HepG2 (cell line): Measurements from ENCODE around the gene GADD45GIP1. TPM values are rescaled to one million over a fixed set of nuclear protein-coding genes. Genes with fewer than 3 reads are reported as not detected.

Source experiments
- ARNT2 ChIP-seq: sonication (generic); formaldehyde crosslinking; IDR thresholded peaks from 2 replicates; pipeline ENCODE4 v1.8.0; 2022; ENCODE audit warnings: mild to moderate bottlenecking, low read depth, missing genetic modification reagents, moderate library complexity
- KAT7 ChIP-seq: IDR thresholded peaks from 2 replicates; pipeline ENCODE4 v1.6.1; 2018; ENCODE audit warnings: borderline replicate concordance, missing compliant biosample characterization
- MEIS2 ChIP-seq: sonication (generic); formaldehyde crosslinking; IDR thresholded peaks from 2 replicates; pipeline ENCODE4 v1.9.0; 2021; ENCODE audit warnings: mild to moderate bottlenecking, missing genetic modification reagents
- NBN ChIP-seq: fragments of 450-650 bp; conservative IDR thresholded peaks from 2 replicates; pipeline ENCODE4 v1.6.1; 2017
- NCOA1 ChIP-seq: sonication (generic); formaldehyde crosslinking; IDR thresholded peaks from 2 replicates; pipeline ENCODE4 v1.9.0; 2021; ENCODE audit warnings: missing genetic modification reagents
- PAWR ChIP-seq: sonication (generic); formaldehyde crosslinking; IDR thresholded peaks from 2 replicates; pipeline ENCODE4 v1.4.0; 2020; ENCODE audit warnings: missing genetic modification reagents, mild to moderate bottlenecking, borderline replicate concordance
- POLR2A ChIP-seq, 2 experiments: IDR thresholded peaks; 2 replicates each; pipeline ENCODE4 v1.6.1; 2011; ENCODE audit warnings: low read depth in 2 of 2, low read length in 2 of 2, mild to moderate bottlenecking in 1 of 2, moderate library complexity in 1 of 2; ENCODE audit not compliant: insufficient read depth in 1 of 2
- POLR2G ChIP-seq: fragments of 200-400 bp; formaldehyde crosslinking; IDR thresholded peaks from 2 replicates; pipeline ENCODE4 v1.6.1; 2018; ENCODE audit warnings: mild to moderate bottlenecking, low read depth, low read length, moderate library complexity
- REXO4 ChIP-seq: sonication (generic); formaldehyde crosslinking; IDR thresholded peaks from 2 replicates; pipeline ENCODE4 v1.8.0; 2022; ENCODE audit warnings: missing genetic modification reagents, mild to moderate bottlenecking, borderline replicate concordance
- SP140L ChIP-seq: sonication (generic); formaldehyde crosslinking; IDR thresholded peaks from 2 replicates; pipeline ENCODE4 v1.4.0; 2020; ENCODE audit warnings: missing genetic modification reagents, borderline replicate concordance
- ZNF124 ChIP-seq: sonication (generic); formaldehyde crosslinking; IDR thresholded peaks from 2 replicates; pipeline ENCODE4 v1.4.0; 2020; ENCODE audit warnings: missing genetic modification reagents
- ZNF451 ChIP-seq: sonication (generic); formaldehyde crosslinking; IDR thresholded peaks from 2 replicates; pipeline ENCODE4 v1.5.0; 2020; ENCODE audit warnings: mild to moderate bottlenecking, missing genetic modification reagents
- ZNF878 ChIP-seq: sonication (generic); formaldehyde crosslinking; IDR thresholded peaks from 2 replicates; pipeline ENCODE4 v1.8.1; 2023; ENCODE audit warnings: mild to moderate bottlenecking, missing genetic modification reagents, moderate library complexity
- polyA plus RNA-seq, 8 experiments: library from polyadenylated mRNA; depleted of rRNA in 3 of 8; stranded (reverse) in 7 of 8; unstranded in 1 of 8; fragments of >200 nt; fragmentation: Illumina TruSeq in 4 of 8; extraction: Trizol in 4 of 8; gene quantifications; 2 replicates each; pipeline versions ENCODE4 v1.2.1 to v1.2.3, GENCODE V29; 2011 to 2016; ENCODE audit warnings: low read depth in 4 of 8, missing spikeins in 1 of 8, mixed read lengths in 1 of 8; ENCODE audit not compliant: insufficient read depth in 1 of 8
- total RNA-seq, 5 experiments: library from RNA; depleted of rRNA; stranded (reverse); fragments of >200 nt; fragmentation: Illumina TruSeq; extraction: Trizol; gene quantifications; 2 replicates each; pipeline ENCODE4 v1.2.3, GENCODE V29; 2016; ENCODE audit warnings: low read depth in 1 of 5
- TF ChIP-seq, protein P1 (sequence below): sonication (generic); formaldehyde crosslinking; IDR thresholded peaks from 2 replicates; pipeline ENCODE4 v1.4.0; 2020; ENCODE audit warnings: missing genetic modification reagents, borderline replicate concordance
- TF ChIP-seq, protein P2 (sequence below): sonication (generic); formaldehyde crosslinking; IDR thresholded peaks from 2 replicates; pipeline ENCODE4 v1.4.0; 2020; ENCODE audit warnings: mild to moderate bottlenecking, missing genetic modification reagents

The GADD45GIP1 gene
- total and polyA plus RNA-seq, 2 of the 13 experiments (the other 11 are each of a cell fraction or from before 2014, with no cell fraction given) = 24.6 to 30.7 TPM

DNA sequence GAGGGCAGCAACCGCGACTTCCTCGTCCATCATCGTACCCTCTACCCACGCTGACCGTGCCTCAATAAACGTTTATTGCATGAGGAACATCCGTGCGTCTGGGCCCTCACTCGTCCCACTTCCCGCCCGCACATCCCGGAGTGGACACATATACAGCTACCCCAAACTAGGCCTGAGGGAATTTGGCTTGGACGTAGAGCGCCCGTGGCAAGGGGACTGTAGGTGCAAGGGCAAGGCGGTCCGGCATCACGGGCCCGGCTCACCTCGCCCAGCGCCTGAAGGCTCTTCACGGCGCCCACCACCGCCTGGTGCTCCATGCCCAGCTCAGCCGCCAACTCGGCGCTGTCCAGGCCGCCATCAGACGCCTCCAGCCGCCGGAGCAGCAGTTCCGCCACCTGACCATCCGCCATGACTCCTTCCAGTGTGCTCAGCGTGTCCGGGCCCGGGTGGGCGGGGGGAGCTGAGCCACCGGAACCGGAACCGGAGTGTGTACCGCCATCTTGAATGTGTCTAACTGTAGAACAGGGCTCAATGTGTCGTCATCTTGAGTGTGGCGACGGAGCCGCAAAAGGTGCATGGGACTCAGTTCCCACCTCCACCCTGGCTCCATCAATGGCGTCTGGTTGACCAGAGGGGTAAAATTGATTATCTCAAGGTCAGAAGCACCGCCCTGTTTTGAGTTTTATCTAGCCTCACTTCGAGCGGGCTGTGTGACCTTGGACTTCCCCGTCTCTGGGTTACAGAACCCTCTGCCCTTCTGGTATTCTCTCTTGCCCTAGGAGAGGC, 23.5 kb downstream of the GADD45GIP1 start, which contains the start of gene FARSA (continued):
- TF ChIP-seq, protein P1, sequence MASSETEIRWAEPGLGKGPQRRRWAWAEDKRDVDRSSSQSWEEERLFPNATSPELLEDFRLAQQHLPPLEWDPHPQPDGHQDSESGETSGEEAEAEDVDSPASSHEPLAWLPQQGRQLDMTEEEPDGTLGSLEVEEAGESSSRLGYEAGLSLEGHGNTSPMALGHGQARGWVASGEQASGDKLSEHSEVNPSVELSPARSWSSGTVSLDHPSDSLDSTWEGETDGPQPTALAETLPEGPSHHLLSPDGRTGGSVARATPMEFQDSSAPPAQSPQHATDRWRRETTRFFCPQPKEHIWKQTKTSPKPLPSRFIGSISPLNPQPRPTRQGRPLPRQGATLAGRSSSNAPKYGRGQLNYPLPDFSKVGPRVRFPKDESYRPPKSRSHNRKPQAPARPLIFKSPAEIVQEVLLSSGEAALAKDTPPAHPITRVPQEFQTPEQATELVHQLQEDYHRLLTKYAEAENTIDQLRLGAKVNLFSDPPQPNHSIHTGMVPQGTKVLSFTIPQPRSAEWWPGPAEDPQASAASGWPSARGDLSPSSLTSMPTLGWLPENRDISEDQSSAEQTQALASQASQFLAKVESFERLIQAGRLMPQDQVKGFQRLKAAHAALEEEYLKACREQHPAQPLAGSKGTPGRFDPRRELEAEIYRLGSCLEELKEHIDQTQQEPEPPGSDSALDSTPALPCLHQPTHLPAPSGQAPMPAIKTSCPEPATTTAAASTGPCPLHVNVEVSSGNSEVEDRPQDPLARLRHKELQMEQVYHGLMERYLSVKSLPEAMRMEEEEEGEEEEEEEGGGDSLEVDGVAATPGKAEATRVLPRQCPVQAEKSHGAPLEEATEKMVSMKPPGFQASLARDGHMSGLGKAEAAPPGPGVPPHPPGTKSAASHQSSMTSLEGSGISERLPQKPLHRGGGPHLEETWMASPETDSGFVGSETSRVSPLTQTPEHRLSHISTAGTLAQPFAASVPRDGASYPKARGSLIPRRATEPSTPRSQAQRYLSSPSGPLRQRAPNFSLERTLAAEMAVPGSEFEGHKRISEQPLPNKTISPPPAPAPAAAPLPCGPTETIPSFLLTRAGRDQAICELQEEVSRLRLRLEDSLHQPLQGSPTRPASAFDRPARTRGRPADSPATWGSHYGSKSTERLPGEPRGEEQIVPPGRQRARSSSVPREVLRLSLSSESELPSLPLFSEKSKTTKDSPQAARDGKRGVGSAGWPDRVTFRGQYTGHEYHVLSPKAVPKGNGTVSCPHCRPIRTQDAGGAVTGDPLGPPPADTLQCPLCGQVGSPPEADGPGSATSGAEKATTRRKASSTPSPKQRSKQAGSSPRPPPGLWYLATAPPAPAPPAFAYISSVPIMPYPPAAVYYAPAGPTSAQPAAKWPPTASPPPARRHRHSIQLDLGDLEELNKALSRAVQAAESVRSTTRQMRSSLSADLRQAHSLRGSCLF = no peak
- TF ChIP-seq ZNF878 (CRISPR knock-in tag) (no peak), NCOA1 (no peak), NBN (no peak), REXO4 (no peak), POLR2G (peak; percentile 96), POLR2A (IDR thresholded peaks at IDR 0.05; ENCODE audit: insufficient read depth in 1 of 2, low read depth in 2 of 2, low read length in 2 of 2) (peak; percentile 80 to 99), ARNT2 (CRISPR knock-in tag) (peak; percentile 61; the same call in 1 of the 2 replicates), PAWR (CRISPR knock-in tag) (no peak), ZNF451 (0 out of 2 replicates have a peak, but pooled peaks have one; percentile 48), MEIS2 (CRISPR knock-in tag) (0 out of 2 replicates have a peak, but pooled peaks have one; percentile 15), ZNF124 (0 out of 2 replicates have a peak, but pooled peaks have one; percentile 24), KAT7 (CRISPR knock-in tag) (peak; percentile 93), SP140L (CRISPR knock-in tag) (no peak)
- TF ChIP-seq, protein P2, sequence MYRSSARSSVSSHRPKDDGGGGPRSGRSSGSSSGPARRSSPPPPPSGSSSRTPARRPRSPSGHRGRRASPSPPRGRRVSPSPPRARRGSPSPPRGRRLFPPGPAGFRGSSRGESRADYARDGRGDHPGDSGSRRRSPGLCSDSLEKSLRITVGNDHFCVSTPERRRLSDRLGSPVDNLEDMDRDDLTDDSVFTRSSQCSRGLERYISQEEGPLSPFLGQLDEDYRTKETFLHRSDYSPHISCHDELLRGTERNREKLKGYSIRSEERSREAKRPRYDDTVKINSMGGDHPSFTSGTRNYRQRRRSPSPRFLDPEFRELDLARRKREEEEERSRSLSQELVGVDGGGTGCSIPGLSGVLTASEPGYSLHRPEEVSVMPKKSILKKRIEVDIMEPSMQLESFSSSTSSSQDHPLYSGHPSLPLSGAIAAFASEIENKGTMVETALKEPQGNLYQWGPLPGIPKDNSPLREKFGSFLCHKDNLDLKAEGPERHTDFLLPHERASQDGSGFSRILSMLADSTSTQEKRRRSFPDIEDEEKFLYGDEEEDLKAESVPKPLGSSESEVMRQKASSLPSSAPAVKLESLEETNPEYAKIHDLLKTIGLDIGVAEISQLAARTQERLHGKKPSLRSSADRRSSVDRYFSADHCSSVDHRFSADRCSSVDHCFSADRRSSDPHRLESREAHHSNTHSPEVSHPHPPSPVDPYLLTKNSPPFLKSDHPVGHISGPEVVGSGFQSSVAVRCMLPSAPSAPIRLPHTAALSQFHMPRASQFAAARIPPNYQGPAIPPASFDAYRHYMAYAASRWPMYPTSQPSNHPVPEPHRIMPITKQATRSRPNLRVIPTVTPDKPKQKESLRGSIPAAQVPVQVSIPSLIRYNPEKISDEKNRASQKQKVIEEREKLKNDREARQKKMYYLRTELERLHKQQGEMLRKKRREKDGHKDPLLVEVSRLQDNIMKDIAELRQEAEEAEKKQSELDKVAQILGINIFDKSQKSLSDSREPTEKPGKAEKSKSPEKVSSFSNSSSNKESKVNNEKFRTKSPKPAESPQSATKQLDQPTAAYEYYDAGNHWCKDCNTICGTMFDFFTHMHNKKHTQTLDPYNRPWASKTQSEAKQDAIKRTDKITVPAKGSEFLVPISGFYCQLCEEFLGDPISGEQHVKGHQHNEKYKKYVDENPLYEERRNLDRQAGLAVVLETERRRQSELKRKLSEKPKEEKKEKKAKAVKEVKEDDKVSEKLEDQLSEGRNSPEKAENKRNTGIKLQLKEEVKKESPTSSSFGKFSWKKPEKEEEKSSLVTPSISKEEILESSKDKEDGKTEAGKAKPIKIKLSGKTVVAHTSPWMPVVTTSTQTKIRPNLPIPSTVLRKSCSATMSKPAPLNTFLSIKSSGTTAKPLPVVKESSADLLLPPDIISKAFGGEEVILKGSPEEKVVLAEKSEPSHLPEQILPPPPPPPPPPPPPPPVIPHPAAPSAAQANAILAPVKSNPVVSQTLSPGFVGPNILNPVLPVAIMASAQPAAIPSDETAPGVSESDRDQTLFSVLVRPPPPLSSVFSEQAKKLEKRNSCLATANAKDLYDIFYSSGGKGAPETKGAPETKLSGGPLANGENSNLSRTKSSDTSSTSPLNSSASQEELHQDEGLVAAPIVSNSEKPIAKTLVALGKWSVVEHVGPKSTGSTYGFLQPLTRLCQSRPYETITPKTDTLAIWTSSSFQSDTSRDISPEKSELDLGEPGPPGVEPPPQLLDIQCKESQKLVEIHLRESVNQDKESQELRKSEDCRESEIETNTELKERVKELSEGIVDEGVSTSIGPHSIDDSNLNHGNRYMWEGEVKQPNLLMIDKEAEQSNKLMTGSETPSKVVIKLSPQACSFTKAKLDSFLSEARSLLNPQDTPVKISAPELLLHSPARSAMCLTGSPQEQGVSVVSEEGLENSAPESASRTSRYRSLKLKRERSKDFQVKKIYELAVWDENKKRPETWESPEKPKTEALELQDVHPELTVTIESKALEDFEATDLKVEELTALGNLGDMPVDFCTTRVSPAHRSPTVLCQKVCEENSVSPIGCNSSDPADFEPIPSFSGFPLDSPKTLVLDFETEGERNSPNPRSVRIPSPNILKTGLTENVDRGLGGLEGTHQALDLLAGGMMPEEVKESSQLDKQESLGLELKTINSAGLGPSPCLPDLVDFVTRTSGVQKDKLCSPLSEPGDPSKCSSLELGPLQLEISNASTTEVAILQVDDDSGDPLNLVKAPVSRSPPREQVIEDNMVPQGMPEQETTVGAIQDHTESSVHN = no peak
